Measurements from ENCODE around the gene ITK.

ITK gene

DNA sequence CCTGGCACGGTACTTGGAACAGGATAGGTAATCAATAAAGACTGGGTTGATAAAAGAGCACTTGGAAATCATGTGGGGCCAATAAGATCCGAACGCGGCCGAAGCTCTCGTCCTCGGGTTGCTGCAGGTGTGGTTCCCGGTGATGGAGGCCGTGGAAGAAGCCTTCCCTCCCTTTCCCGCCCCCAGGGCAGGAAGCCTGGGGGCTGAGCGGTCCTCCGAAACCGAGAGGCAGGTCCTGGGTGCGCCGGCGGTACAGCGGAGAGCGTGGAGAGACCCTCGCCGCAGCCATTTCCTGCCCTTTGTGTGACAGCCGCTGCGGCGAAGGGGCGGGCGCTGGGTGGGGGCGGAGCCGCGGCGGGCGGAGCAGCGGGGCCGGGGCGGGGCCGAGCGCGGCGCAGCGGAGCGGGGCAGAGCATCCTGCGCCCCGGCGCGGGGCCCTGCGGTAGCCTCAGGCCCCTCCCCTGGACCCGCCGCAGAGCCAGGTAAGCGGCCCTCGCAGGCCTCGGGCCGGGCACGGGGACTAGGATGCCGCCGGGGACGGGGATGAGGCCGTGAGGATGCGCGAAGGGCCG, 85.2 kb downstream of the ITK start, which contains the start of gene CYFIP2:
CYFIP2 (plus strand) TSS at position 410 of the 572 bp plus-strand sequence. CDS start 19,239 bp downstream, outside the sequence.
- peak within 1 kb of the TSS; percentile 68 for H3K4me3 ChIP-seq (ENCODE audit: low read depth, low read length)
- no peak for DNase-seq (ENCODE audit: low read depth)
- TF ChIP-seq, protein P1, sequence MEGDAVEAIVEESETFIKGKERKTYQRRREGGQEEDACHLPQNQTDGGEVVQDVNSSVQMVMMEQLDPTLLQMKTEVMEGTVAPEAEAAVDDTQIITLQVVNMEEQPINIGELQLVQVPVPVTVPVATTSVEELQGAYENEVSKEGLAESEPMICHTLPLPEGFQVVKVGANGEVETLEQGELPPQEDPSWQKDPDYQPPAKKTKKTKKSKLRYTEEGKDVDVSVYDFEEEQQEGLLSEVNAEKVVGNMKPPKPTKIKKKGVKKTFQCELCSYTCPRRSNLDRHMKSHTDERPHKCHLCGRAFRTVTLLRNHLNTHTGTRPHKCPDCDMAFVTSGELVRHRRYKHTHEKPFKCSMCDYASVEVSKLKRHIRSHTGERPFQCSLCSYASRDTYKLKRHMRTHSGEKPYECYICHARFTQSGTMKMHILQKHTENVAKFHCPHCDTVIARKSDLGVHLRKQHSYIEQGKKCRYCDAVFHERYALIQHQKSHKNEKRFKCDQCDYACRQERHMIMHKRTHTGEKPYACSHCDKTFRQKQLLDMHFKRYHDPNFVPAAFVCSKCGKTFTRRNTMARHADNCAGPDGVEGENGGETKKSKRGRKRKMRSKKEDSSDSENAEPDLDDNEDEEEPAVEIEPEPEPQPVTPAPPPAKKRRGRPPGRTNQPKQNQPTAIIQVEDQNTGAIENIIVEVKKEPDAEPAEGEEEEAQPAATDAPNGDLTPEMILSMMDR (IDR thresholded peaks at IDR 0.05; ENCODE audit: control insufficient read depth, extremely low read depth, insufficient read depth), result no peak

DNA sequence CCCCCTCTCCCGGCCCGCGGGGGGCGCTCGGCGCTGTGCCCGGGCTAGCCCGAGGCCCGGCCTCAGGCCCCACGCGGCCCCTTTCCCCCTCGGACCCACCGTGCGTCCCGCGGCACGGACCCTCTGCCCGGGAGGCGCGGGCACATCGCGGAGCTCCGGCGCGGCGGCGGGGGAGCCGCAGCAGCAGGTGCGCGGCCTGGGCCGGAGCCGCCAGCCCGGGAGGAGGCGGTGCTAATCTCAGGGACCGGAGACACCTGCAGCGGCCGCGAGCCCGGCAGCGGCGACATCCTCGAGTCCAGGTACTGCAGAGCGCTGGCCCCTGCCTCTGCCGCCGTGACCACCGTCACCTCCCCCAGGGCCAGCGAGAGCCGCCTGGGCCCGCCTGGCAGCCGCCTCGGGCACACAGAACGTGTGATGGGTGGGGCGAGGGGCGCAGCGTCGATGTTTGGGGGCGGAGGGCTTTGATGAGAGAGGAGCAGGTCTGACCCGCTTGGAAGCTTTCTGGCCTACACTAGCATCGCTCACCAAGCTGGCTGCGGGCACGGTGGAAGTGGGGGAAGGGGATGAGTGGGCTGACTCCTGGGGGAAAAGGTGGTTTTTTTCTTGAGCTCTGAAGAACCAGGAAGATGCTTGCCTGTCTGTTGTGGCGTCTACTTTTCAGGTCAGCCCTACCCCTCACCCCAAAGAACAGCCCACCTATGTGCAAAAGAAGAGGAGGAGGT, 85.8 kb downstream of the ITK start:
- DNase-seq (ENCODE audit: low read depth), result no peak
- H3K4me3 ChIP-seq (ENCODE audit: low read depth, low read length), result peak overlapping the region; percentile 68
- TF ChIP-seq, protein P1 (IDR thresholded peaks at IDR 0.05; ENCODE audit: control insufficient read depth, extremely low read depth, insufficient read depth), result no peak

DNA sequence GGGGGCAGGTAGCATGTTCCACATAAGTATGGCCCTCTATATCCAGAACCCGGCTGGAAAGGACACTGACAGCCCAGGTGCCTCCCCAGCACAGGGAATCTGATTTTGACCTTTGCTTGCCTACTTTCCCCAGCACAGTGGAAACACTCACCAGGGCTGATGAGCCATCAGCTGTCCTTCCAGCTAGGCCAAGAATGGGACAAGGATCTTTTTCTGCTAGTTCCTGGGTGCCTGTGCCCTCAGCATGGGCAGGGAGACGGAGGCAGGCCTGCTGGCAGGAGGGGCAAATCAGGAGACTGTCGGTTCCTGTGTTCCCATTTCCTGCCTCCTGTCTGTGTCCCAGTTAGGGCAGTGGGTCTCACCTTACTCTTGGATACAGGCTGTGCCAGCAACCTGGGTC, 86.4 kb downstream of the ITK start:
- no peak for DNase-seq (ENCODE audit: low read depth)
- H3K4me3 ChIP-seq (ENCODE audit: low read depth, low read length), result peak overlapping the region; percentile 68
- TF ChIP-seq, protein P1 (IDR thresholded peaks at IDR 0.05; ENCODE audit: control insufficient read depth, extremely low read depth, insufficient read depth), result no peak

DNA sequence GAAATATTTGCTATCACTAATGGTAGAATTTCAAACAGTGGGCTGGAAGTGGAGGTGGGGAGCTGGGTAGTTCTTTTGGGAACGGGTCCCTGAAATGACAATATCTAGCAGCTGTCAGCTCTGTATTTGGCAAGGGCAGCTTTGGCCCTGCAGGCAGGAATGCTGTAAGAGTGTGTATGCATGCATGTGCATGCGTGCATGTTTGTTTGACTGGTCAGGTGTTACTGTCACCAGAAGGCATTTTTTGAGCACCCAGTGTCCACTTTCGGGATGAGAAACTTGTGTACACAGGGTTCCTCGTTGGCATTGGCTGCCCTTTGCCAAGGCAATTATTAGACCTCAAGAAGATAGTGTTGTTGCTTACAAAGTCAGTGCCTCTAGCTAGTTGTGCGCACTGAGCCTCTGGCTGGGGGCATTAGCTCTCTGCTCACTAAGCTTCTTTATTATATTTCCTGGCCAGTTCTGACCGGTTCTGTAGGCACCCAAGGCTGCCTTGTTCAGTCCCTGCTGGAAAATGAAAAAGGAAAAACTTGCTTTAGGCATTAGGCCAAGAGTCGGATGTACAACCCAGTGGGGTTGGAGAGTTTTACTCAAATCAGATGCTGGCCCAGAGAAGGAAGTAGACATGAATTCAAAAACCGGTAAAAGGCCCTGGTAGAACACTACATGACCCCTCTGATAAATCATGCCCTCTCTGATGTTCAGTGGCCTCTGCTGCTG, 87.3 kb downstream of the ITK start:
- TF ChIP-seq, protein P1 (IDR thresholded peaks at IDR 0.05; ENCODE audit: control insufficient read depth, extremely low read depth, insufficient read depth), result no peak
- peak overlapping the region; percentile 8; the same call in 1 of the 2 replicates for H3K4me3 ChIP-seq (ENCODE audit: low read depth, low read length)
- DNase-seq (ENCODE audit: low read depth), result peak; percentile 43

GRCh38 chr5:157269165-157269671, 88.6 kb downstream of the ITK start:
- DNase-seq (ENCODE audit: low read depth), result no peak
- TF ChIP-seq, protein P1 (IDR thresholded peaks at IDR 0.05; ENCODE audit: control insufficient read depth, extremely low read depth, insufficient read depth), result no peak
- no peak overlapping the region for H3K4me3 ChIP-seq (ENCODE audit: low read depth, low read length)

DNA sequence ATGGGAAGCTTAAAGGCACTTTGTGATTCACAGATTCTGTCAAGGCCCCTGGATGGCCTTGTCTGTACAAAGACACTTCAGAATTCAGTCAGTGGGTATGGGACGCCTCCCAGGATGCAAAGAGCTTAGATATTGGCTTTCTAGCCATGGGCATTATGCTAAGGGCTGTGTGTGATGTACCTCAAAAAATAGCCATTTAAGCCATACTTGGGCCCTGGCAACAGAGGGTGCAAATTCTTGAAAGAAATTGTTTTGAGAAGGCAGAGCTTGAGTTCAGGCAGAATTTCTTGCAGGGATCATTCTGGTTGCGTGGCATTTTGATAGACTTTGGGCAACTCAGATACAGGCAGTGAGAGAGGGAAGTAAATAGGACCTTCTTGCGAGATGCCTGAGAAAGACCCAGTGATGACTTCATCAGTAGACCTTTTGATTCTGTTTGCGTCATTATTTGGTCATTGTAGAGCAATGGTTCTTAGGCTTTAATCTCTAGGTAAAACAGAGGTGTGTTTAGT, 89.2 kb downstream of the ITK start:
- TF ChIP-seq, protein P1 (IDR thresholded peaks at IDR 0.05; ENCODE audit: control insufficient read depth, extremely low read depth, insufficient read depth), result no peak
- no peak overlapping the region for H3K4me3 ChIP-seq (ENCODE audit: low read depth, low read length)
- no peak for DNase-seq (ENCODE audit: low read depth)
